ENCODE results near the gene KAZN.

KAZN gene

DNA sequence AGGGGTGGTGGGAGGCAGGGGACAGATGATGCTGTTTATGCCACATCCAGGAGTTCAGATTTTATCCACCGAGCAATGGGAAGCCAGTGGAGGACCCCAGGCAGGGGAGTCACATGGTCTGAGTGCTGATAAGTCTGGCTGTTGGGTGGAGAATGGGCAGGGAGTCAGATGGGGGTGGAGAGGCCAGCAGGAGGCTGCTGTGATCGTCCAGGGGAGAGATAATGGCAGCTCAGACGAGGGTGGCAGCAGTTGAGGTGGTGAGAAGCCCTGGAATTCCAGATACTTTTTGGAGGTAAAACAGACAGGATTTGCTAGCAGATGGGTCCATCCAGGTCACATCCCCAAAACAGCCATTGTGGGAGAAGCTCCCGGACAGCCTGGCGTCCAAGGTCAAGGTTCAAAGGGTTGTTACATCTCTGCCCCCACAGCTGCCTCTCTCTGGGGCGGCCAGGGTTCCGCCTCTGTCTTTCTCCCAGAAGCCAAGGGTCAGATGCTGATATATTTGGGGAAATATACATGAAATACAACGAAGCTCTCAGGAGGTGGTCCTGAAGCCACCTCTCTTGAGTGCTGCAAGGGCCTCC is 303.0 kb downstream of the KAZN start (continued):
- TF ChIP-seq POU6F1 (CRISPR knock-in tag; IDR thresholded peaks at IDR 0.05; ENCODE audit: borderline replicate concordance, low read depth) (no peak), TOX (CRISPR knock-in tag; IDR thresholded peaks at IDR 0.05; ENCODE audit: borderline replicate concordance) (no peak), ZNF565 (CRISPR knock-in tag; conservative IDR thresholded peaks at IDR 0.05; ENCODE audit: low read depth) (no peak), SNAI2 (CRISPR knock-in tag; IDR thresholded peaks at IDR 0.05) (no peak), ZFP3 (CRISPR knock-in tag; IDR thresholded peaks at IDR 0.05) (no peak)
- TF ChIP-seq, protein P1, sequence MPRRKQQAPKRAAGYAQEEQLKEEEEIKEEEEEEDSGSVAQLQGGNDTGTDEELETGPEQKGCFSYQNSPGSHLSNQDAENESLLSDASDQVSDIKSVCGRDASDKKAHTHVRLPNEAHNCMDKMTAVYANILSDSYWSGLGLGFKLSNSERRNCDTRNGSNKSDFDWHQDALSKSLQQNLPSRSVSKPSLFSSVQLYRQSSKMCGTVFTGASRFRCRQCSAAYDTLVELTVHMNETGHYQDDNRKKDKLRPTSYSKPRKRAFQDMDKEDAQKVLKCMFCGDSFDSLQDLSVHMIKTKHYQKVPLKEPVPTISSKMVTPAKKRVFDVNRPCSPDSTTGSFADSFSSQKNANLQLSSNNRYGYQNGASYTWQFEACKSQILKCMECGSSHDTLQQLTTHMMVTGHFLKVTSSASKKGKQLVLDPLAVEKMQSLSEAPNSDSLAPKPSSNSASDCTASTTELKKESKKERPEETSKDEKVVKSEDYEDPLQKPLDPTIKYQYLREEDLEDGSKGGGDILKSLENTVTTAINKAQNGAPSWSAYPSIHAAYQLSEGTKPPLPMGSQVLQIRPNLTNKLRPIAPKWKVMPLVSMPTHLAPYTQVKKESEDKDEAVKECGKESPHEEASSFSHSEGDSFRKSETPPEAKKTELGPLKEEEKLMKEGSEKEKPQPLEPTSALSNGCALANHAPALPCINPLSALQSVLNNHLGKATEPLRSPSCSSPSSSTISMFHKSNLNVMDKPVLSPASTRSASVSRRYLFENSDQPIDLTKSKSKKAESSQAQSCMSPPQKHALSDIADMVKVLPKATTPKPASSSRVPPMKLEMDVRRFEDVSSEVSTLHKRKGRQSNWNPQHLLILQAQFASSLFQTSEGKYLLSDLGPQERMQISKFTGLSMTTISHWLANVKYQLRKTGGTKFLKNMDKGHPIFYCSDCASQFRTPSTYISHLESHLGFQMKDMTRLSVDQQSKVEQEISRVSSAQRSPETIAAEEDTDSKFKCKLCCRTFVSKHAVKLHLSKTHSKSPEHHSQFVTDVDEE (CRISPR knock-in tag; IDR thresholded peaks at IDR 0.05), result no peak

DNA sequence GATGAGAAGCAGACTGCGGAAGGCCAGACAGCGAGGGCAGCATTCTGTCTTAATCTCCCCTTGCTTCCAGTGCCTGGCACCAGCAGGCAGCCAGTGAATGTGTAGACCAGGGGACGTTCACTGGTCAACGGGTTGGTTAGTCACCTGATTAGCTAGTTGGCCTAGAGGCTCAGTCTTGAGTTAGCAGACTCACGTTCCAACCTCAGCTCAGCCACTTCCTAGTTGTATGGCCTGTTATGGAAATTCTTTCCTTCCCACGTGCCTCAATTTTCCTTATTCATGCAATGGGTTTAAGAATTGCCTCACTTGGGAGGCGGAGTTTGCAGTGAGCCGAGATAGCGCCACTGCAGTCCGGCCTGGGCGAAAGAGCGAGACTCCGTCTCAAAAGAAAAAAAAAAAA is 305.4 kb downstream of the KAZN start:
- no peak for ATAC-seq
- TF ChIP-seq POU6F1 (CRISPR knock-in tag; IDR thresholded peaks at IDR 0.05; ENCODE audit: borderline replicate concordance, low read depth), result no peak
- TF ChIP-seq ARNTL (CRISPR knock-in tag; IDR thresholded peaks at IDR 0.05; ENCODE audit: borderline replicate concordance, low read depth), result no peak
- TF ChIP-seq, protein P2, sequence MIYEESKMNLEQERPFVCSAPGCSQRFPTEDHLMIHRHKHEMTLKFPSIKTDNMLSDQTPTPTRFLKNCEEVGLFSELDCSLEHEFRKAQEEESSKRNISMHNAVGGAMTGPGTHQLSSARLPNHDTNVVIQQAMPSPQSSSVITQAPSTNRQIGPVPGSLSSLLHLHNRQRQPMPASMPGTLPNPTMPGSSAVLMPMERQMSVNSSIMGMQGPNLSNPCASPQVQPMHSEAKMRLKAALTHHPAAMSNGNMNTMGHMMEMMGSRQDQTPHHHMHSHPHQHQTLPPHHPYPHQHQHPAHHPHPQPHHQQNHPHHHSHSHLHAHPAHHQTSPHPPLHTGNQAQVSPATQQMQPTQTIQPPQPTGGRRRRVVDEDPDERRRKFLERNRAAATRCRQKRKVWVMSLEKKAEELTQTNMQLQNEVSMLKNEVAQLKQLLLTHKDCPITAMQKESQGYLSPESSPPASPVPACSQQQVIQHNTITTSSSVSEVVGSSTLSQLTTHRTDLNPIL (CRISPR knock-in tag; IDR thresholded peaks at IDR 0.05; ENCODE audit: low read depth), result no peak
- no peak for TF ChIP-seq ISL1 (CRISPR knock-in tag; IDR thresholded peaks at IDR 0.05)
- no peak for TF ChIP-seq ESRRG (CRISPR knock-in tag; IDR thresholded peaks at IDR 0.05)
- no peak for TF ChIP-seq TOX (CRISPR knock-in tag; IDR thresholded peaks at IDR 0.05; ENCODE audit: borderline replicate concordance)
- no peak for TF ChIP-seq PPARA (CRISPR knock-in tag; IDR thresholded peaks at IDR 0.05; ENCODE audit: borderline replicate concordance)
- no peak for TF ChIP-seq TCF4 (CRISPR knock-in tag; IDR thresholded peaks at IDR 0.05; ENCODE audit: borderline replicate concordance)
- no peak for TF ChIP-seq SNAI2 (CRISPR knock-in tag; IDR thresholded peaks at IDR 0.05)
- TF ChIP-seq ZC3H10 (CRISPR knock-in tag; IDR thresholded peaks at IDR 0.05), result no peak

DNA sequence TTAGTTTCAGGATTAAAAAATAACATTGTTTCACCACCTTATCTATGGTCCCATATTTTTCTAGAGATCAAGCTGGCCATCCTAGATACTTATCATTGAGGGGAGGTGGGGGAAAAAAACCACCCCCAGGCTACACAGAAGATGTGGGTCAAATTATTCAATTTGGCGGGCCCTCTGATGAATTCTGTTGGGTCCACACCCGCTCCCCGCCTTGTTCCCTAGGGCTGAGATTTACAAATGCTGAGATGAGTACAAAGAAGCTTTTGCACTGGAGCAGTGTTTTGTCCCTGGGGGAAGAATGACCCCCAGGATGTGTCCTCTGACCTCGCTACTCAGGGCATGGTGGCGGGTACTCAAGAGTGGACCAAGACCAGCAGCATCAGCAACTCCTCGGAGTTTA is 308.2 kb downstream of the KAZN start:
- ATAC-seq, result no peak
- TF ChIP-seq RARB (CRISPR knock-in tag; IDR thresholded peaks at IDR 0.05) (no peak), ZNF70 (CRISPR knock-in tag; IDR thresholded peaks at IDR 0.05) (no peak), CSRNP3 (CRISPR knock-in tag; IDR thresholded peaks at IDR 0.05) (no peak), POU6F1 (CRISPR knock-in tag; IDR thresholded peaks at IDR 0.05; ENCODE audit: borderline replicate concordance, low read depth) (no peak), ISL1 (CRISPR knock-in tag; IDR thresholded peaks at IDR 0.05) (no peak), GLIS3 (CRISPR knock-in tag; IDR thresholded peaks at IDR 0.05) (no peak), BACH2 (CRISPR knock-in tag; IDR thresholded peaks at IDR 0.05; ENCODE audit: borderline replicate concordance) (no peak), ESRRG (CRISPR knock-in tag; IDR thresholded peaks at IDR 0.05) (no peak), PPARA (CRISPR knock-in tag; IDR thresholded peaks at IDR 0.05; ENCODE audit: borderline replicate concordance) (no peak), PATZ1 (CRISPR knock-in tag; IDR thresholded peaks at IDR 0.05; ENCODE audit: borderline replicate concordance) (no peak), ZNF8 (CRISPR knock-in tag; IDR thresholded peaks at IDR 0.05) (no peak), ZC3H10 (CRISPR knock-in tag; IDR thresholded peaks at IDR 0.05) (no peak)
